ENCODE data around the gene UST. TPM values are rescaled to one million over a fixed set of nuclear protein-coding genes. Genes with fewer than 3 reads are reported as not detected.

UST gene
- total and polyA plus RNA-seq, 3 donors from 2014 or later, result 14.9 to 16.0 (median 14.9) TPM

- DNase-seq, result peak; percentile 25
- no peaks in the 10 kb centered on the region for H3K4me1 ChIP-seq
- no peaks in the 10 kb centered on the region for H3K27me3 ChIP-seq
- TF ChIP-seq, protein P1, sequence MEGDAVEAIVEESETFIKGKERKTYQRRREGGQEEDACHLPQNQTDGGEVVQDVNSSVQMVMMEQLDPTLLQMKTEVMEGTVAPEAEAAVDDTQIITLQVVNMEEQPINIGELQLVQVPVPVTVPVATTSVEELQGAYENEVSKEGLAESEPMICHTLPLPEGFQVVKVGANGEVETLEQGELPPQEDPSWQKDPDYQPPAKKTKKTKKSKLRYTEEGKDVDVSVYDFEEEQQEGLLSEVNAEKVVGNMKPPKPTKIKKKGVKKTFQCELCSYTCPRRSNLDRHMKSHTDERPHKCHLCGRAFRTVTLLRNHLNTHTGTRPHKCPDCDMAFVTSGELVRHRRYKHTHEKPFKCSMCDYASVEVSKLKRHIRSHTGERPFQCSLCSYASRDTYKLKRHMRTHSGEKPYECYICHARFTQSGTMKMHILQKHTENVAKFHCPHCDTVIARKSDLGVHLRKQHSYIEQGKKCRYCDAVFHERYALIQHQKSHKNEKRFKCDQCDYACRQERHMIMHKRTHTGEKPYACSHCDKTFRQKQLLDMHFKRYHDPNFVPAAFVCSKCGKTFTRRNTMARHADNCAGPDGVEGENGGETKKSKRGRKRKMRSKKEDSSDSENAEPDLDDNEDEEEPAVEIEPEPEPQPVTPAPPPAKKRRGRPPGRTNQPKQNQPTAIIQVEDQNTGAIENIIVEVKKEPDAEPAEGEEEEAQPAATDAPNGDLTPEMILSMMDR (IDR thresholded peaks at IDR 0.05), result no peak
- TF ChIP-seq POLR2A (IDR thresholded peaks at IDR 0.05), result no peak
- no peak overlapping the region for H3K27ac ChIP-seq
- WGBS, 2 donors, result 59 to 71% methylated on average over 13 of the region's 13 CpGs
- no peaks in the 10 kb centered on the region for H3K9me3 ChIP-seq
- intact Hi-C loops (cut with DNase I; ENCODE audit: low total_unique reads), result no loop called here
- peak overlapping the region; percentile 43 to 47 for H3K4me3 ChIP-seq
- H3K36me3 ChIP-seq (ENCODE audit: low read depth, missing control alignments), result no peaks in the 10 kb centered on the region
Measured at GRCh38 chr6:148964467-148964866, 217.6 kb downstream of the UST start.

DNA sequence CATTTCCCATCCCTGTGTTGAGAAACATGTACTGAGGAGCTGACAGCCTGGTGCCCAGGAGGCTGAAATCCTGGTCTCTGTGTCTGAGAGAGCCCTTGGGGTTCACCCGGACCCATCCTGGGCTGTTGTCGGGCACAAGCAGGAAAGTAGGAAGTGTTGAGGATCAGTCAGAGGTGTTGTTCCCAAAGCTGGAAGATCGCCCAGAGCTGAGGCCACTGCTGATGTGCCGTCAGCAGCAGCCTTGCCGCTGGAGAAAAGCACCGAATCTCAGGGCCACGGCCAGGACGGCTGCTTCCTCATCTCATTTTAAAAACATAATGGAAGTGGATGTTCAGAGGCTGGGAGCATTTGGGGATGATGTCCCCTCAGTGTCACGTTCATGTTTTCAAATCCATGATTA lies 218.5 kb downstream of the UST start:
- no peak for TF ChIP-seq POLR2A (IDR thresholded peaks at IDR 0.05)
- TF ChIP-seq, protein P1 (IDR thresholded peaks at IDR 0.05), result no peak
- Histone ChIP-seq H3K27ac (no peak overlapping the region), H3K9me3 (no peaks in the 10 kb centered on the region), H3K4me3 (peak overlapping the region in 1 of 2 donors; percentile 47), H3K27me3 (no peaks in the 10 kb centered on the region), H3K4me1 (no peaks in the 10 kb centered on the region), H3K36me3 (ENCODE audit: low read depth, missing control alignments) (no peaks in the 10 kb centered on the region)
- intact Hi-C loops (cut with DNase I; ENCODE audit: low total_unique reads), result no loop called here
- DNase-seq, result peak; percentile 30
- WGBS, 2 donors, result 48 to 71% methylated on average over 5 to 9 of the region's 9 CpGs

GRCh38 chr6:148967011-148967520 lies 220.2 kb downstream of the UST start:
- no peak for TF ChIP-seq POLR2A (IDR thresholded peaks at IDR 0.05)
- TF ChIP-seq, protein P1 (IDR thresholded peaks at IDR 0.05), result no peak
- H3K9me3 ChIP-seq, result no peaks in the 10 kb centered on the region
- H3K4me3 ChIP-seq, result no peak overlapping the region
- DNase-seq, result no peak
- H3K36me3 ChIP-seq (ENCODE audit: low read depth, missing control alignments), result no peaks in the 10 kb centered on the region
- no peaks in the 10 kb centered on the region for H3K27me3 ChIP-seq
- H3K27ac ChIP-seq, result no peak overlapping the region
- intact Hi-C loops (cut with DNase I; ENCODE audit: low total_unique reads), result no loop called here
- no peaks in the 10 kb centered on the region for H3K4me1 ChIP-seq
- WGBS, 2 donors, result 77 to 80% methylated on average over 4 of the region's 4 CpGs

DNA sequence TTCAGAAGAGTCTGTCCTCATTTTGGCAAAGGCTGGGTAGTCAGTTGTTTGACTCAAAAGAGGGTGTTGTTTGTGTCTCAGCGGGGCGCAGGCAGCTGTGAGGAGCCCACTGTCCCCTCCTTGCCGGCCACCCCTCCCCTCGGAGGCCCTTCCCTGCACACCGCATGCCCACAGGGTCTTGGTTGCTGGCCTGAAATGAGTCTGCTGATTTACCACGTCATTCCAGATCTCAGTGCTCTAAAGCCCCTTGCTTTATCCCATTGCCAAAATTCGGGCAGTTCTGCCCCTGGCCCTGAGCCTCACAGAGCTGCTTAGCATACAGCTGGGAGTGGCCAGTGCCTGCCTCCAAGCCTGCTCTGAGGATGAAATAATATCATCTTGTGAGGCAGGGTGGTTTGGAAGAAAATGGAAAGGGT lies 220.7 kb downstream of the UST start:
- TF ChIP-seq, protein P1 (IDR thresholded peaks at IDR 0.05), result no peak
- no peak for TF ChIP-seq POLR2A (IDR thresholded peaks at IDR 0.05)
- Histone ChIP-seq H3K27ac (no peak overlapping the region), H3K36me3 (ENCODE audit: low read depth, missing control alignments) (no peaks in the 10 kb centered on the region), H3K9me3 (no peaks in the 10 kb centered on the region), H3K27me3 (no peaks in the 10 kb centered on the region), H3K4me1 (no peaks in the 10 kb centered on the region), H3K4me3 (no peak overlapping the region)
- no peak for DNase-seq
- intact Hi-C loops (cut with DNase I; ENCODE audit: low total_unique reads), result no loop called here
- WGBS, 2 donors, result 77 to 83% methylated on average over 6 to 7 of the region's 7 CpGs
